ENCODE results near the gene SORCS1. TPM values are rescaled to one million over a fixed set of nuclear protein-coding genes. Genes with fewer than 3 reads are reported as not detected.

The SORCS1 gene
- total RNA-seq, 4 donors from 2014 or later: 0.40 to 5.1 (median 2.5) TPM

- no peaks in the 10 kb centered on the region for H3K36me3 ChIP-seq
- no peak overlapping the region for H3K27ac ChIP-seq
- in situ Hi-C loops (cut with MboI; ENCODE audit: low pct_ligation_motif_present in 1 of 4, low pct_unique_long_range_greater_than_20kb in 1 of 4, low sequenced_read_pairs in 3 of 4) (no loop called here), intact Hi-C loops (cut with DNase I; ENCODE audit: low total_unique reads) (no loop called here)
- H3K4me1 ChIP-seq: no peaks in the 10 kb centered on the region
- no peak overlapping the region for H3K4me3 ChIP-seq
- H3K27me3 ChIP-seq: no peaks in the 10 kb centered on the region
- DNase-seq: no peak
- no peaks in the 10 kb centered on the region for H3K9me3 ChIP-seq
- TF ChIP-seq EP300 (IDR thresholded peaks at IDR 0.05; ENCODE audit: low read depth) (no peak), POLR2AphosphoS5 (IDR thresholded peaks at IDR 0.05) (no peak), POLR2A (IDR thresholded peaks at IDR 0.05) (no peak)
- TF ChIP-seq, protein P1, sequence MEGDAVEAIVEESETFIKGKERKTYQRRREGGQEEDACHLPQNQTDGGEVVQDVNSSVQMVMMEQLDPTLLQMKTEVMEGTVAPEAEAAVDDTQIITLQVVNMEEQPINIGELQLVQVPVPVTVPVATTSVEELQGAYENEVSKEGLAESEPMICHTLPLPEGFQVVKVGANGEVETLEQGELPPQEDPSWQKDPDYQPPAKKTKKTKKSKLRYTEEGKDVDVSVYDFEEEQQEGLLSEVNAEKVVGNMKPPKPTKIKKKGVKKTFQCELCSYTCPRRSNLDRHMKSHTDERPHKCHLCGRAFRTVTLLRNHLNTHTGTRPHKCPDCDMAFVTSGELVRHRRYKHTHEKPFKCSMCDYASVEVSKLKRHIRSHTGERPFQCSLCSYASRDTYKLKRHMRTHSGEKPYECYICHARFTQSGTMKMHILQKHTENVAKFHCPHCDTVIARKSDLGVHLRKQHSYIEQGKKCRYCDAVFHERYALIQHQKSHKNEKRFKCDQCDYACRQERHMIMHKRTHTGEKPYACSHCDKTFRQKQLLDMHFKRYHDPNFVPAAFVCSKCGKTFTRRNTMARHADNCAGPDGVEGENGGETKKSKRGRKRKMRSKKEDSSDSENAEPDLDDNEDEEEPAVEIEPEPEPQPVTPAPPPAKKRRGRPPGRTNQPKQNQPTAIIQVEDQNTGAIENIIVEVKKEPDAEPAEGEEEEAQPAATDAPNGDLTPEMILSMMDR (IDR thresholded peaks at IDR 0.05): no peak
Measured at GRCh38 chr10:106925191-106925590, 239.3 kb downstream of the SORCS1 start.

DNA sequence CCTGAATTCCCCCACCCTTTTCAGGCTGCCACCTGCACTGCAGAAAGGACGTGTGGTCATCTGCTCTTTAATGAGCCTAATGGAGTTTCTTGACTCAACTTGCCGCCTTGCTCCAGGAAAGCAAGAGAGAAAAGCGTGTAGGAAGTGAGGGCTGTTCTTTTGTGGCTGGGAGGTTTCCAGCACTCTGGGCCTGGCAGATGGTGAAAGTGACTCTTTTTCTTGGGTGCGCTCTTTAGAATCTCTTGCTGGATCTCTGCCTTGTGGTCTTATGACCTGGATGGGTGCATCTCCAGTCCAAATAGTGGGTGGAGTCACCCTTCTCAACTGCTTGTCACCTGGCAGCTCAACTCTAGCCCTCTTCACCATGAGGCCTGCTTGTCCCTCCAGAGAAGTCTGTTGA is 244.0 kb downstream of the SORCS1 start:
- Histone ChIP-seq H3K27me3 (no peaks in the 10 kb centered on the region), H3K9me3 (no peaks in the 10 kb centered on the region), H3K4me3 (no peak overlapping the region), H3K27ac (no peak overlapping the region), H3K36me3 (no peaks in the 10 kb centered on the region), H3K4me1 (no peaks in the 10 kb centered on the region)
- intact Hi-C loops (cut with DNase I; ENCODE audit: low total_unique reads) (no loop called here), in situ Hi-C loops (cut with MboI; ENCODE audit: low pct_ligation_motif_present in 1 of 4, low pct_unique_long_range_greater_than_20kb in 1 of 4, low sequenced_read_pairs in 3 of 4) (no loop called here)
- TF ChIP-seq, protein P1 (IDR thresholded peaks at IDR 0.05): no peak
- TF ChIP-seq POLR2A (IDR thresholded peaks at IDR 0.05): no peak
- TF ChIP-seq POLR2AphosphoS5 (IDR thresholded peaks at IDR 0.05): no peak
- TF ChIP-seq EP300 (IDR thresholded peaks at IDR 0.05; ENCODE audit: low read depth): no peak
- no peak for DNase-seq
- WGBS, 2 donors (ENCODE audit: low coverage in 1 of 2): 77 to 83% methylated on average over 3 to 4 of the region's 4 CpGs

- TF ChIP-seq POLR2AphosphoS5 (IDR thresholded peaks at IDR 0.05): no peak
- TF ChIP-seq, protein P1 (IDR thresholded peaks at IDR 0.05): no peak
- TF ChIP-seq POLR2A (IDR thresholded peaks at IDR 0.05): no peak
- no peak for TF ChIP-seq EP300 (IDR thresholded peaks at IDR 0.05; ENCODE audit: low read depth)
- no peaks in the 10 kb centered on the region for H3K36me3 ChIP-seq
- no peak overlapping the region for H3K4me3 ChIP-seq
- no peaks in the 10 kb centered on the region for H3K9me3 ChIP-seq
- H3K27me3 ChIP-seq: no peaks in the 10 kb centered on the region
- H3K27ac ChIP-seq: no peak overlapping the region
- in situ Hi-C loops (cut with MboI; ENCODE audit: low pct_ligation_motif_present in 1 of 4, low pct_unique_long_range_greater_than_20kb in 1 of 4, low sequenced_read_pairs in 3 of 4): no loop called here
- WGBS, 2 donors (ENCODE audit: low coverage in 1 of 2): 59 to 86% methylated on average over 3 of the region's 3 CpGs
- intact Hi-C loops (cut with DNase I; ENCODE audit: low total_unique reads): no loop called here
- DNase-seq: no peak
- H3K4me1 ChIP-seq: no peaks in the 10 kb centered on the region
Measured at GRCh38 chr10:106919871-106920282, 244.6 kb downstream of the SORCS1 start.

- intact Hi-C loops (cut with DNase I; ENCODE audit: low total_unique reads): no loop called here
- in situ Hi-C loops (cut with MboI; ENCODE audit: low pct_ligation_motif_present in 1 of 4, low pct_unique_long_range_greater_than_20kb in 1 of 4, low sequenced_read_pairs in 3 of 4): no loop called here
- no peaks in the 10 kb centered on the region for H3K4me1 ChIP-seq
- H3K9me3 ChIP-seq: no peaks in the 10 kb centered on the region
- H3K36me3 ChIP-seq: no peaks in the 10 kb centered on the region
- H3K4me3 ChIP-seq: no peak overlapping the region
- 23 to 30% methylated on average over 3 to 4 of the region's 4 CpGs for WGBS, 2 donors (ENCODE audit: low coverage in 1 of 2)
- H3K27ac ChIP-seq: no peak overlapping the region
- TF ChIP-seq POLR2A (IDR thresholded peaks at IDR 0.05) (no peak), EP300 (IDR thresholded peaks at IDR 0.05; ENCODE audit: low read depth) (no peak), POLR2AphosphoS5 (IDR thresholded peaks at IDR 0.05) (no peak)
- TF ChIP-seq, protein P1 (IDR thresholded peaks at IDR 0.05): no peak
- H3K27me3 ChIP-seq: no peaks in the 10 kb centered on the region
- peak; percentile 9 for DNase-seq
Measured at GRCh38 chr10:106917452-106918055, 247.0 kb downstream of the SORCS1 start.
